Measurements from ENCODE around the gene CYTH2. TPM values are rescaled to one million over a fixed set of nuclear protein-coding genes. Genes with fewer than 3 reads are reported as not detected.

Gene CYTH2
- total RNA-seq, 1 experiment from 2014 or later = 32.5 TPM

GRCh38 chr19:48508729-48509411, 39.7 kb downstream of the CYTH2 start:
- H3K9me3 ChIP-seq (ENCODE audit: low read length) = no peaks in the 10 kb centered on the region
- no peaks in the 10 kb centered on the region for H3K27me3 ChIP-seq (ENCODE audit: low read length)
- DNase-seq = peak; percentile 28
- H3K4me1 ChIP-seq (ENCODE audit: low read length) = peaks cover 20% of the 10 kb centered on the region
- H3K79me2 ChIP-seq (ENCODE audit: low read length) = no peaks in the 10 kb centered on the region
- no peak overlapping the region for H3K9ac ChIP-seq (ENCODE audit: low read length)
- no peaks in the 10 kb centered on the region for H3K9me2 ChIP-seq (replicated peaks; ENCODE audit: insufficient read depth, low read length)
- H3K4me3 ChIP-seq (ENCODE audit: low read length) = no peak overlapping the region
- no peaks in the 10 kb centered on the region for H4K20me1 ChIP-seq (ENCODE audit: insufficient read depth, low read depth, low read length)
- no peak overlapping the region for H3K27ac ChIP-seq (ENCODE audit: low read length)
- no peak overlapping the region for H2AFZ ChIP-seq (ENCODE audit: low read length)
- H3K36me3 ChIP-seq (ENCODE audit: insufficient read depth, low read length) = no peaks in the 10 kb centered on the region
- no peak overlapping the region for H3K4me2 ChIP-seq (ENCODE audit: low read depth, low read length, poor library complexity, severe bottlenecking)

- Histone ChIP-seq H3K9ac (ENCODE audit: low read length) (no peak overlapping the region), H3K27me3 (ENCODE audit: low read length) (no peaks in the 10 kb centered on the region), H3K4me1 (ENCODE audit: low read length) (peaks cover 23% of the 10 kb centered on the region), H3K9me2 (replicated peaks; ENCODE audit: insufficient read depth, low read length) (no peaks in the 10 kb centered on the region), H3K79me2 (ENCODE audit: low read length) (no peaks in the 10 kb centered on the region), H3K4me2 (ENCODE audit: low read depth, low read length, poor library complexity, severe bottlenecking) (no peak overlapping the region), H3K36me3 (ENCODE audit: insufficient read depth, low read length) (no peaks in the 10 kb centered on the region), H2AFZ (ENCODE audit: low read length) (no peak overlapping the region), H4K20me1 (ENCODE audit: insufficient read depth, low read depth, low read length) (no peaks in the 10 kb centered on the region), H3K9me3 (ENCODE audit: low read length) (no peaks in the 10 kb centered on the region), H3K4me3 (ENCODE audit: low read length) (no peak overlapping the region), H3K27ac (ENCODE audit: low read length) (no peak overlapping the region)
- peak; percentile 70 for DNase-seq
These were observed 40.5 kb downstream of the CYTH2 start for GRCh38 chr19:48509467-48510194.

- Histone ChIP-seq H3K79me2 (ENCODE audit: low read length) (no peaks in the 10 kb centered on the region), H4K20me1 (ENCODE audit: insufficient read depth, low read depth, low read length) (no peaks in the 10 kb centered on the region), H3K4me2 (ENCODE audit: low read depth, low read length, poor library complexity, severe bottlenecking) (no peak overlapping the region), H3K9ac (ENCODE audit: low read length) (no peak overlapping the region), H3K27ac (ENCODE audit: low read length) (no peak overlapping the region), H3K4me3 (ENCODE audit: low read length) (no peak overlapping the region), H3K27me3 (ENCODE audit: low read length) (no peaks in the 10 kb centered on the region), H3K36me3 (ENCODE audit: insufficient read depth, low read length) (no peaks in the 10 kb centered on the region), H3K9me2 (replicated peaks; ENCODE audit: insufficient read depth, low read length) (no peaks in the 10 kb centered on the region), H3K4me1 (ENCODE audit: low read length) (peaks cover 23% of the 10 kb centered on the region), H2AFZ (ENCODE audit: low read length) (no peak overlapping the region), H3K9me3 (ENCODE audit: low read length) (no peaks in the 10 kb centered on the region)
- DNase-seq = peak; percentile 76
These were observed 41.5 kb downstream of the CYTH2 start for GRCh38 chr19:48510421-48511268.

- peaks cover 23% of the 10 kb centered on the region for H3K4me1 ChIP-seq (ENCODE audit: low read length)
- no peaks in the 10 kb centered on the region for H3K9me3 ChIP-seq (ENCODE audit: low read length)
- no peaks in the 10 kb centered on the region for H3K36me3 ChIP-seq (ENCODE audit: insufficient read depth, low read length)
- H3K9me2 ChIP-seq (replicated peaks; ENCODE audit: insufficient read depth, low read length) = no peaks in the 10 kb centered on the region
- H4K20me1 ChIP-seq (ENCODE audit: insufficient read depth, low read depth, low read length) = no peaks in the 10 kb centered on the region
- no peak overlapping the region for H3K4me2 ChIP-seq (ENCODE audit: low read depth, low read length, poor library complexity, severe bottlenecking)
- DNase-seq = no peak
- H3K79me2 ChIP-seq (ENCODE audit: low read length) = no peaks in the 10 kb centered on the region
- no peak overlapping the region for H3K27ac ChIP-seq (ENCODE audit: low read length)
- H3K27me3 ChIP-seq (ENCODE audit: low read length) = no peaks in the 10 kb centered on the region
- H2AFZ ChIP-seq (ENCODE audit: low read length) = no peak overlapping the region
- no peak overlapping the region for H3K9ac ChIP-seq (ENCODE audit: low read length)
- H3K4me3 ChIP-seq (ENCODE audit: low read length) = no peak overlapping the region
These were observed 42.2 kb downstream of the CYTH2 start for GRCh38 chr19:48511321-48511731.

- Histone ChIP-seq H3K9ac (ENCODE audit: low read length) (peak within 1 kb of the TSS; percentile 85; the same call in 1 of the 2 replicates), H3K27me3 (ENCODE audit: low read length) (no peaks in the 10 kb centered on the region), H2AFZ (ENCODE audit: low read length) (no peak within 1 kb of the TSS), H3K4me1 (ENCODE audit: low read length) (peaks cover 24% of the 10 kb centered on the region), H3K4me3 (ENCODE audit: low read length) (peak within 1 kb of the TSS; percentile 78; the same call in 1 of the 2 replicates), H3K9me2 (replicated peaks; ENCODE audit: insufficient read depth, low read length) (no peaks in the 10 kb centered on the region), H3K79me2 (ENCODE audit: low read length) (no peaks in the 10 kb centered on the region), H4K20me1 (ENCODE audit: insufficient read depth, low read depth, low read length) (no peaks in the 10 kb centered on the region), H3K36me3 (ENCODE audit: insufficient read depth, low read length) (no peaks in the 10 kb centered on the region), H3K27ac (ENCODE audit: low read length) (no peak within 1 kb of the TSS), H3K4me2 (ENCODE audit: low read depth, low read length, poor library complexity, severe bottlenecking) (peak within 1 kb of the TSS; percentile 94), H3K9me3 (ENCODE audit: low read length) (no peaks in the 10 kb centered on the region)
- DNase-seq = peak; percentile 87
These were observed 42.8 kb downstream of the CYTH2 start, which contains the start of gene LMTK3 for GRCh38 chr19:48511800-48512503. Gene LMTK3 (minus strand): TSS chr19:48511835. CDS start chr19:48511576, 259 bp downstream.

- no peaks in the 10 kb centered on the region for H3K36me3 ChIP-seq (ENCODE audit: insufficient read depth, low read length)
- no peak for DNase-seq
- peak overlapping the region; percentile 98; the same call in 1 of the 2 replicates for H2AFZ ChIP-seq (ENCODE audit: low read length)
- H3K79me2 ChIP-seq (ENCODE audit: low read length) = no peaks in the 10 kb centered on the region
- no peaks in the 10 kb centered on the region for H3K9me3 ChIP-seq (ENCODE audit: low read length)
- peaks cover 26% of the 10 kb centered on the region for H3K4me1 ChIP-seq (ENCODE audit: low read length)
- H3K4me2 ChIP-seq (ENCODE audit: low read depth, low read length, poor library complexity, severe bottlenecking) = peak overlapping the region; percentile 94
- no peaks in the 10 kb centered on the region for H3K9me2 ChIP-seq (replicated peaks; ENCODE audit: insufficient read depth, low read length)
- no peak overlapping the region for H3K27ac ChIP-seq (ENCODE audit: low read length)
- H4K20me1 ChIP-seq (ENCODE audit: insufficient read depth, low read depth, low read length) = no peaks in the 10 kb centered on the region
- H3K4me3 ChIP-seq (ENCODE audit: low read length) = peak overlapping the region; percentile 78
- no peaks in the 10 kb centered on the region for H3K27me3 ChIP-seq (ENCODE audit: low read length)
- peak overlapping the region; percentile 85 for H3K9ac ChIP-seq (ENCODE audit: low read length)
These were observed 43.5 kb downstream of the CYTH2 start for GRCh38 chr19:48512504-48513288.
